GM20000 (cell line): ENCODE measurements around the gene RPS15A.

Source experiments
- DNase-seq: peaks from one replicate; pipeline ENCODE4 v3.0.0; 2012; ENCODE audit warnings: low spot score
- CTCF ChIP-seq: IDR thresholded peaks from 2 replicates; pipeline ENCODE4 v1.5.1; 2012; ENCODE audit warnings: mild to moderate bottlenecking, control low read depth; ENCODE audit errors: extremely low read depth, missing control alignments

The RPS15A gene

GRCh38 chr16:18797746-18798145 is 7.6 kb upstream of the RPS15A start:
- no peak for DNase-seq
- TF ChIP-seq CTCF, result no peak

GRCh38 chr16:18796377-18796776 is 6.2 kb upstream of the RPS15A start:
- no peak for TF ChIP-seq CTCF
- DNase-seq, result no peak

GRCh38 chr16:18792836-18793433 is 2.8 kb upstream of the RPS15A start:
- no peak for DNase-seq
- TF ChIP-seq CTCF, result no peak

GRCh38 chr16:18789515-18789849 is 652 bp downstream of the RPS15A start:
- TF ChIP-seq CTCF, result no peak
- DNase-seq, result no peak

- no peak for DNase-seq
- no peak for TF ChIP-seq CTCF
Observed at GRCh38 chr16:18788828-18789514, 1.2 kb downstream of the RPS15A start.

GRCh38 chr16:18784917-18785623 is 5.1 kb downstream of the RPS15A start:
- TF ChIP-seq CTCF, result no peak
- DNase-seq, result no peak
